ENCODE measurements around the gene TUBGCP3. TPM values are rescaled to one million over a fixed set of nuclear protein-coding genes. Genes with fewer than 3 reads are reported as not detected.

Gene TUBGCP3
- total RNA-seq, 4 donors from 2014 or later, result 23.3 to 43.6 (median 30.0) TPM

DNA sequence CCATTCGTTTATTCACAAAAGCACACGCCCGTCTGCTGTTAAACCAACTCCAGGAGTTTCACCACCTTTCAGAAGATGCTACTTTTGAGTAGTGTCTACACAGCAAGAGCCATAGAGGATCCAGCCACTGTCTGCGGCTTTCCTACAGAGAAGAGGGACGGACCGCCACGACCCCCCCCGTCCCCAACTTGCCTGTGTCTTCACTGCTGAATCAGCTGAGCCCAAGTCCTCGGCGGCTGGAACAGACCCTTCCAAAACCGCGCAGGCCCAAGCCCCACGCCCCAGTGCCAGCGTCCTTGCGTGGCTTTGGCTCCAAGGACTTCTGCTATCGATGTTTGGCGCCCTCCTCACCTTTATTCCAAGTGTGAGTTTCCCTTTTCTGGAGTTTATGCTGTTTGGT, 146.7 kb downstream of the TUBGCP3 start:
- intact Hi-C loops (cut with DNase I; ENCODE audit: low total_unique reads) (no loop called here), in situ Hi-C loops (cut with MboI; ENCODE audit: low pct_ligation_motif_present in 1 of 4, low pct_unique_long_range_greater_than_20kb in 1 of 4, low sequenced_read_pairs in 3 of 4) (loop anchor here (10.0 to 25.0 kb wide), 3 partner anchors 354 to 979 kb away; no protein-coding TSS in a partner anchor)
- WGBS, 2 donors (ENCODE audit: low coverage in 1 of 2), result 88 to 90% methylated on average over 2 to 16 of the region's 17 CpGs
- no peak for DNase-seq
- no peak overlapping the region for H3K4me3 ChIP-seq
- H3K27me3 ChIP-seq, result peaks cover 48% of the 10 kb centered on the region
- H3K36me3 ChIP-seq, result no peaks in the 10 kb centered on the region
- no peaks in the 10 kb centered on the region for H3K4me1 ChIP-seq
- H3K27ac ChIP-seq, result no peak overlapping the region
- peaks cover 7% of the 10 kb centered on the region in 2 donors for H3K9me3 ChIP-seq
- no peak for TF ChIP-seq POLR2AphosphoS5 (IDR thresholded peaks at IDR 0.05)
- TF ChIP-seq, protein P1, sequence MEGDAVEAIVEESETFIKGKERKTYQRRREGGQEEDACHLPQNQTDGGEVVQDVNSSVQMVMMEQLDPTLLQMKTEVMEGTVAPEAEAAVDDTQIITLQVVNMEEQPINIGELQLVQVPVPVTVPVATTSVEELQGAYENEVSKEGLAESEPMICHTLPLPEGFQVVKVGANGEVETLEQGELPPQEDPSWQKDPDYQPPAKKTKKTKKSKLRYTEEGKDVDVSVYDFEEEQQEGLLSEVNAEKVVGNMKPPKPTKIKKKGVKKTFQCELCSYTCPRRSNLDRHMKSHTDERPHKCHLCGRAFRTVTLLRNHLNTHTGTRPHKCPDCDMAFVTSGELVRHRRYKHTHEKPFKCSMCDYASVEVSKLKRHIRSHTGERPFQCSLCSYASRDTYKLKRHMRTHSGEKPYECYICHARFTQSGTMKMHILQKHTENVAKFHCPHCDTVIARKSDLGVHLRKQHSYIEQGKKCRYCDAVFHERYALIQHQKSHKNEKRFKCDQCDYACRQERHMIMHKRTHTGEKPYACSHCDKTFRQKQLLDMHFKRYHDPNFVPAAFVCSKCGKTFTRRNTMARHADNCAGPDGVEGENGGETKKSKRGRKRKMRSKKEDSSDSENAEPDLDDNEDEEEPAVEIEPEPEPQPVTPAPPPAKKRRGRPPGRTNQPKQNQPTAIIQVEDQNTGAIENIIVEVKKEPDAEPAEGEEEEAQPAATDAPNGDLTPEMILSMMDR (IDR thresholded peaks at IDR 0.05), result no peak
- no peak for TF ChIP-seq POLR2A (IDR thresholded peaks at IDR 0.05)
- no peak for TF ChIP-seq EP300 (IDR thresholded peaks at IDR 0.05; ENCODE audit: low read depth)

DNA sequence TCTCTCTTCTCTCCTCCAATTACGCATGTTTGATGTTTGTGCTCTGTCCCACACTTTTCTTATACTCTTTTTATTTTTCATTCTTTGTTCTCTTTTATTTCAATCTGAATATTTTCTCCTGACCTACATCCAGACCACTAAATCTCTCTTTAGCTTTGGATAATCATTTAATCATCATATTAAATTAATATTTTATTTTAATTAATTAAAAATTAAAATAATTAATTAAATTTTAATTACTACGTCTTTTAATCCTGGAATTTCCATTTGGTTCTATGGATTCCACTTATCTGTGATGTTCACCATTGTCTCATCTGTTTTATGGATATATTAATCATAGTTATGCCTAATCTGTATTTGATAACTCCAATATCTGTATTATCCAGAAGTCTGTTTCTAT, 149.4 kb downstream of the TUBGCP3 start:
- no peak for DNase-seq
- WGBS, 2 donors (ENCODE audit: low coverage in 1 of 2), result 85 to 86% methylated on average over 2 of the region's 2 CpGs
- intact Hi-C loops (cut with DNase I; ENCODE audit: low total_unique reads) (no loop called here), in situ Hi-C loops (cut with MboI; ENCODE audit: low pct_ligation_motif_present in 1 of 4, low pct_unique_long_range_greater_than_20kb in 1 of 4, low sequenced_read_pairs in 3 of 4) (loop anchor here in 3 of 4 donors (25.0 kb wide), 2 partner anchors 351 to 976 kb away; no protein-coding TSS in a partner anchor)
- Histone ChIP-seq H3K9me3 (peaks cover 7% of the 10 kb centered on the region in 2 donors), H3K36me3 (no peaks in the 10 kb centered on the region), H3K27me3 (peaks cover 24% of the 10 kb centered on the region), H3K4me3 (no peak overlapping the region), H3K4me1 (no peaks in the 10 kb centered on the region), H3K27ac (no peak overlapping the region)
- TF ChIP-seq, protein P1 (IDR thresholded peaks at IDR 0.05), result no peak
- TF ChIP-seq POLR2A (IDR thresholded peaks at IDR 0.05) (no peak), POLR2AphosphoS5 (IDR thresholded peaks at IDR 0.05) (no peak), EP300 (IDR thresholded peaks at IDR 0.05; ENCODE audit: low read depth) (no peak)

DNA sequence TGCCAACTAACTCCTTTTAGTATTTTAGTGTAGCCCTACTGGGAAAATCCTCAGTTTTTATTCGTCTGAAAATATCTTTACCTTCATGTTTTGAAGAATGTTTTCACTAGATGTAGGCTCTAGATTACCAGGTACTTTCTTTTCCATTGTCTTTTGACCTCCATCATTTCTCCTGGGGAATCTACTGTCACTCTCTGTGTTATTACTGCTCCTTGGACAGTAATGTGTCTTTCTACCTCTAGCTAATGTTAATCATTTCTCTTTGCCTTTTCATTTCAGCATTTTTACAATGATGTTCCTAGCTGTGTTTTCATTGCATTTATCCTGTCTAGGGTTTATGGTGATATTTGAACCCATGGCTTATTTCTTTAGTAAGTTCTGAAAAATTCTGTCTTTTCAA, 149.9 kb downstream of the TUBGCP3 start:
- Histone ChIP-seq H3K36me3 (no peaks in the 10 kb centered on the region), H3K4me1 (no peaks in the 10 kb centered on the region), H3K9me3 (peaks cover 7% of the 10 kb centered on the region in 2 donors), H3K27me3 (peaks cover 20% of the 10 kb centered on the region), H3K4me3 (no peak overlapping the region), H3K27ac (no peak overlapping the region)
- in situ Hi-C loops (cut with MboI; ENCODE audit: low pct_ligation_motif_present in 1 of 4, low pct_unique_long_range_greater_than_20kb in 1 of 4, low sequenced_read_pairs in 3 of 4), result loop anchor here in 3 of 4 donors (25.0 kb wide), 2 partner anchors 351 to 976 kb away; no protein-coding TSS in a partner anchor
- TF ChIP-seq EP300 (IDR thresholded peaks at IDR 0.05; ENCODE audit: low read depth), result no peak
- TF ChIP-seq, protein P1 (IDR thresholded peaks at IDR 0.05), result no peak
- no peak for TF ChIP-seq POLR2AphosphoS5 (IDR thresholded peaks at IDR 0.05)
- TF ChIP-seq POLR2A (IDR thresholded peaks at IDR 0.05), result no peak
- intact Hi-C loops (cut with DNase I; ENCODE audit: low total_unique reads), result no loop called here
- DNase-seq, result no peak
- 86 to 87% methylated on average over 1 of the region's 1 CpG for WGBS, 2 donors (ENCODE audit: low coverage in 1 of 2)

DNA sequence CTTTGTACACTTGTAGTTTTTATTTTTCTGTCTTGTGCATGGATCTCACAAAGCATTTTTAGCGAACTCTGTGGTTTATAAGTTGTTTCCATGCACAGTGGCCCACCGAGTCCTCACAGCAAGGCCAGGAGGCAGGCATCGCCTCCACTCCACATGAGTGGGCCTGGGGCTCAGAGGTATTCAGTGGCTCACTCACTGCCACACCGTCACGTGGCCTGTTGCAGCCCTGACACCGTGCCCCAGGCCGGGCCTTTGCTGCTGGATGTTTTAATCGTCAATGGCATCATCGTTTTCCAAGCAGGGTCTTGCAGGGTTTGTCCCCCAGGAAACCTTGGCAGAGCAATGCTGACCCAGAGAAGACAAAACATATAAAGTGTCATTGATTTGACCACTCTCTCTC, 152.0 kb downstream of the TUBGCP3 start:
- in situ Hi-C loops (cut with MboI; ENCODE audit: low pct_ligation_motif_present in 1 of 4, low pct_unique_long_range_greater_than_20kb in 1 of 4, low sequenced_read_pairs in 3 of 4), result loop anchor here in 3 of 4 donors (25.0 kb wide), 2 partner anchors 349 to 974 kb away; no protein-coding TSS in a partner anchor
- intact Hi-C loops (cut with DNase I; ENCODE audit: low total_unique reads), result no loop called here

More for the DNA sequence above, 152.0 kb downstream of the TUBGCP3 start:
- Histone ChIP-seq H3K27me3 (no peaks in the 10 kb centered on the region), H3K36me3 (no peaks in the 10 kb centered on the region), H3K9me3 (peaks cover 7% of the 10 kb centered on the region in 2 donors), H3K4me1 (no peaks in the 10 kb centered on the region), H3K27ac (no peak overlapping the region), H3K4me3 (no peak overlapping the region)
- TF ChIP-seq POLR2A (IDR thresholded peaks at IDR 0.05) (no peak), POLR2AphosphoS5 (IDR thresholded peaks at IDR 0.05) (no peak), EP300 (IDR thresholded peaks at IDR 0.05; ENCODE audit: low read depth) (no peak)
- TF ChIP-seq, protein P1 (IDR thresholded peaks at IDR 0.05), result no peak
- no peak for DNase-seq
- 87 to 94% methylated on average over 7 to 9 of the region's 9 CpGs for WGBS, 2 donors (ENCODE audit: low coverage in 1 of 2)

Other genes with a start within 250 kb of the TUBGCP3 start
- not detected for gene SPACA7, start 211.8 kb downstream of the TUBGCP3 start, total RNA-seq
- gene ATP11A, start 101.9 kb upstream of the TUBGCP3 start, total RNA-seq, result 10 to 100 TPM; 10.2 to 17.5 (median 13.3) TPM